Measurements from ENCODE around the gene MIGA1. TPM values are rescaled to one million over a fixed set of nuclear protein-coding genes. Genes with fewer than 3 reads are reported as not detected.
"Not testable (repeated sequence)": the region's sequence is repeated elsewhere in the genome, so short reads cannot be mapped to it uniquely, and the experiment has no call there.

The MIGA1 gene
- total and polyA plus RNA-seq, 10 of the 15 experiments (the other 5 are each of a cell fraction or from before 2014, with no cell fraction given): 1.3 to 7.2 (median 4.2) TPM

DNA sequence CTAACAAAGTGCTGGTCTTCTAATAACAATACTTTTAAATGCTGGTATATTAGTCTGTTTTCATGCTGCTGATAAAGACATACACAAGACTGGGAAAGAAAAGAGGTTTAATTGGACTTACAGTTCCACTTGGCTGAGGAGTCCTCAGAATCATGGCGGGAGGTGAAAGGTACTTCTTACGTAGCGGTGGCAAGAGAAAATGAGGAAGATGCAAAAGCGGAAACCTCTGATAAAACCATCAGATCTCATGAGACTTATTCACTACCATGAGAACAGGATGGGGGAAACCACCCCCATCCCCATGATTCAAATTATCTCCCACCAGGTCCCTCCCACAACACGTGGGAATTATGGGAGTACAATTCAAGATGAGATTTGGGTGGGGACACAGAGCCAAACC is 139.5 kb downstream of the MIGA1 start:
- H3K9ac ChIP-seq (ENCODE audit: control insufficient read depth, insufficient read depth, low read length); H3K36me3 ChIP-seq (ENCODE audit: control insufficient read depth in 2 of 2, insufficient read depth in 2 of 2, low read length in 1 of 2); H3K4me1 ChIP-seq (ENCODE audit: control insufficient read depth, insufficient read depth, low read length); H3K4me3 ChIP-seq; in situ Hi-C loops (cut with MboI); BruUV-seq (replicated peaks); CTCF ChIA-PET; intact Hi-C loops (cut with micrococcal nuclease; ENCODE audit: unreplicated experiment); H3K9me3 ChIP-seq (replicated peaks; ENCODE audit: control insufficient read depth, insufficient read depth, low read length); ATAC-seq; H2AFZ ChIP-seq (ENCODE audit: control insufficient read depth, low read depth, low read length); RAD21 ChIA-PET (ENCODE audit: unreplicated experiment); H3K27me3 ChIP-seq (replicated peaks in 1 of 2; ENCODE audit: control insufficient read depth in 2 of 2, insufficient read depth in 2 of 2, low read length in 1 of 2); DNase-seq (ENCODE audit: low read depth, low spot score); H3K27ac ChIP-seq (ENCODE audit: control insufficient read depth, insufficient read depth); FAIRE-seq; H3K79me2 ChIP-seq (ENCODE audit: control insufficient read depth, insufficient read depth, low read length); H3K4me2 ChIP-seq (ENCODE audit: control insufficient read depth, insufficient read depth); H4K20me1 ChIP-seq (ENCODE audit: control insufficient read depth, insufficient read depth); POLR2A ChIA-PET: not testable (repeated sequence)
- SMC1A ChIA-PET (ENCODE audit: uncharacterized antibody, unreplicated experiment): interaction anchor here (0.5 kb wide), 1 partner anchor 244 kb away, joined by 3 read pairs; no protein-coding TSS in a partner anchor
- 72% methylated on average over 5 of the region's 5 CpGs for WGBS (ENCODE audit: insufficient coverage, insufficient replicate concordance, low lambda C conversion rate, missing lambda C conversion rate)

DNA sequence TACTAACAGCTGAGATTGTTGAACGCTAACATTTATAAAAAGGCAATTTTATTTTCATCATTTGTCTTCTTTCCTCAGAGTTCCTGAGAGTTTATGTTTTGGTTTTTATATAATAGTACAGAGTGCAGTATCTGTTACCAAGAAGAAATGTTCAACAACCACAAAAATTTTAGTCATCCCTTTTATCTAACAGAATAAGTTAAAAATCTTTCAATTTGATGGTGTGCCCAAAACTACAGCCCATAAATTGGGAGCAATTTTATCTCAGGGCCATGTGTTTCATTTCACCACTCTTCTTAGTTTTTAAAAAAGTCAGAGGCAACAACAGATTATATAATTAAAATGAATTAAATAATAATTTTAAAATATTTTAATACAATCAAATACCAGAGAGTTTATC is 146.1 kb downstream of the MIGA1 start:
- peaks cover 3% of the 10 kb centered on the region for H3K79me2 ChIP-seq (ENCODE audit: control insufficient read depth, insufficient read depth, low read length)
- intact Hi-C loops (cut with micrococcal nuclease; ENCODE audit: unreplicated experiment): no loop called here
- ChIA-PET RAD21 (ENCODE audit: unreplicated experiment) (interaction anchor here (1.7 kb wide), 1 partner anchor 39 kb away, joined by 3 read pairs; no protein-coding TSS in a partner anchor), CTCF (interaction anchor here (0.6 to 2.0 kb wide), 2 partner anchors 41 to 189 kb away, joined by 3 to 6 read pairs; no protein-coding TSS in a partner anchor), POLR2A (no interaction called here), SMC1A (ENCODE audit: uncharacterized antibody, unreplicated experiment) (interaction anchor here (1.2 to 1.3 kb wide), 2 partner anchors 18 to 165 kb away, joined by 3 read pairs; no protein-coding TSS in a partner anchor)
- 92% methylated on average over 1 of the region's 1 CpG for WGBS (ENCODE audit: insufficient coverage, insufficient replicate concordance, low lambda C conversion rate, missing lambda C conversion rate)
- no TSS peak for BruUV-seq (replicated peaks)
- H2AFZ ChIP-seq (ENCODE audit: control insufficient read depth, low read depth, low read length): no peak overlapping the region
- no peak for TF ChIP-seq SMAD1 (IDR thresholded peaks at IDR 0.05; ENCODE audit: low read depth, partially characterized antibody)
- H3K9me3 ChIP-seq (replicated peaks; ENCODE audit: control insufficient read depth, insufficient read depth, low read length): no peaks in the 10 kb centered on the region
- ATAC-seq (no peak), DNase-seq (ENCODE audit: low read depth, low spot score) (no peak), FAIRE-seq (no peak)
- H4K20me1 ChIP-seq (ENCODE audit: control insufficient read depth, insufficient read depth): no peaks in the 10 kb centered on the region
- in situ Hi-C loops (cut with MboI): no loop called here
- H3K27ac ChIP-seq (ENCODE audit: control insufficient read depth, insufficient read depth): no peak overlapping the region
- no peaks in the 10 kb centered on the region for H3K36me3 ChIP-seq (ENCODE audit: control insufficient read depth in 2 of 2, insufficient read depth in 2 of 2, low read length in 1 of 2)
- H3K4me1 ChIP-seq (ENCODE audit: control insufficient read depth, insufficient read depth, low read length): peaks cover 4% of the 10 kb centered on the region; the same call in 1 of the 2 replicates
- H3K4me2 ChIP-seq (ENCODE audit: control insufficient read depth, insufficient read depth): no peak overlapping the region
- no peak overlapping the region for H3K4me3 ChIP-seq
- H3K9ac ChIP-seq (ENCODE audit: control insufficient read depth, insufficient read depth, low read length): no peak overlapping the region
- no peaks in the 10 kb centered on the region for H3K27me3 ChIP-seq (replicated peaks in 1 of 2; ENCODE audit: control insufficient read depth in 2 of 2, insufficient read depth in 2 of 2, low read length in 1 of 2)

Data from GM12878 (cell line).